AG10803 (cell line): Measurements from ENCODE around the gene ADAM10.

Experiments used
- DNase-seq: peaks from one replicate; pipeline ENCODE4 v3.0.0; 2010; ENCODE audit warnings: low read depth
- H3K4me3 ChIP-seq: 2 replicates; pipeline ENCODE4 v1.5.1; 2011; ENCODE audit warnings: mild to moderate bottlenecking, low read length, control low read depth
- TF ChIP-seq, protein P1 (sequence below): conservative IDR thresholded peaks from 2 replicates; pipeline ENCODE4 v1.5.1; 2011; ENCODE audit warnings: mild to moderate bottlenecking, low read length, control low read depth, inconsistent platforms

The ADAM10 gene, protein sequence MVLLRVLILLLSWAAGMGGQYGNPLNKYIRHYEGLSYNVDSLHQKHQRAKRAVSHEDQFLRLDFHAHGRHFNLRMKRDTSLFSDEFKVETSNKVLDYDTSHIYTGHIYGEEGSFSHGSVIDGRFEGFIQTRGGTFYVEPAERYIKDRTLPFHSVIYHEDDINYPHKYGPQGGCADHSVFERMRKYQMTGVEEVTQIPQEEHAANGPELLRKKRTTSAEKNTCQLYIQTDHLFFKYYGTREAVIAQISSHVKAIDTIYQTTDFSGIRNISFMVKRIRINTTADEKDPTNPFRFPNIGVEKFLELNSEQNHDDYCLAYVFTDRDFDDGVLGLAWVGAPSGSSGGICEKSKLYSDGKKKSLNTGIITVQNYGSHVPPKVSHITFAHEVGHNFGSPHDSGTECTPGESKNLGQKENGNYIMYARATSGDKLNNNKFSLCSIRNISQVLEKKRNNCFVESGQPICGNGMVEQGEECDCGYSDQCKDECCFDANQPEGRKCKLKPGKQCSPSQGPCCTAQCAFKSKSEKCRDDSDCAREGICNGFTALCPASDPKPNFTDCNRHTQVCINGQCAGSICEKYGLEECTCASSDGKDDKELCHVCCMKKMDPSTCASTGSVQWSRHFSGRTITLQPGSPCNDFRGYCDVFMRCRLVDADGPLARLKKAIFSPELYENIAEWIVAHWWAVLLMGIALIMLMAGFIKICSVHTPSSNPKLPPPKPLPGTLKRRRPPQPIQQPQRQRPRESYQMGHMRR

DNA sequence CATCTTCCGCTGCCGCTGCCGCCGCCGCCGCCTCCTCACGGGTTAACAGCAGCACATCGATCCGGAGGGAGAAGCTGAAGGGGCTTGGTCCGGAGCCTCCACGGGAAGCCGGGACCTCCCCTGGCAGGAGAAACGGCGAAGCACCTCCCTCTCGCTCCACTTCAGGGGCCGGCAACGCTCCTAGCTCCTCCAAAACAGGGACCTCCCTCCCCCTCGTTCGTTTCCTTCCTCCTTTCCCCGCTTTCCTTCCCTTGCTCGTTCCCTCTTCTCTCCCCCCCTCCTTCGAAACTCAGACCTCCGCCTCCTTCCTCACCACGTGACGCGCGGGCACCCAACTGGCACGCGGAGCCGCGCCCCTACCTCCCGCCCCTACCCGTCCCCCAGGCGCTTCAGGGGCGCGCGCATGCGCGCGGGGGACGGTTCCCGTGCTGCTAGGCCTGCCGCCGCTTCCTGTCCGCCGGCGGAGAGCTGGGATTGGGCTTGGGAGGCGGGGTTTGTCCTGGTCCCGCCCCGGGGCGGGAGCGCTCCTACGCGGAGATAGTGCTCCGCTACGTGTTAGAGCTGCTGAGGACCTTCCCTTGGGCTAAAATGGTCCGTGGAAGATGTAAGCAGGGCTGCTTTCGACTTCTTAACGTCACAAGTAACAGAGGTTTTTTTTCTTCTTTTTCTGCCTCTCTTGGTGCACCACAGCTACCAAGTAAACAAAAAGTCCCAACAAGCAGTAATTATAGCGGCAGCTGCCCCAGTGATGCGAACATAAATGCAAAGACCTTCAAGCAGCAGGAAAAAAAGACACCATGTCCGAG lies at the start of gene ADAM10:
TSS of gene ADAM10 (minus strand) at position 176 of the 806 bp plus-strand sequence. CDS start at position 3, 173 bp downstream.
- H3K4me3 ChIP-seq = peak within 1 kb of the TSS; percentile 87
- TF ChIP-seq, protein P1, sequence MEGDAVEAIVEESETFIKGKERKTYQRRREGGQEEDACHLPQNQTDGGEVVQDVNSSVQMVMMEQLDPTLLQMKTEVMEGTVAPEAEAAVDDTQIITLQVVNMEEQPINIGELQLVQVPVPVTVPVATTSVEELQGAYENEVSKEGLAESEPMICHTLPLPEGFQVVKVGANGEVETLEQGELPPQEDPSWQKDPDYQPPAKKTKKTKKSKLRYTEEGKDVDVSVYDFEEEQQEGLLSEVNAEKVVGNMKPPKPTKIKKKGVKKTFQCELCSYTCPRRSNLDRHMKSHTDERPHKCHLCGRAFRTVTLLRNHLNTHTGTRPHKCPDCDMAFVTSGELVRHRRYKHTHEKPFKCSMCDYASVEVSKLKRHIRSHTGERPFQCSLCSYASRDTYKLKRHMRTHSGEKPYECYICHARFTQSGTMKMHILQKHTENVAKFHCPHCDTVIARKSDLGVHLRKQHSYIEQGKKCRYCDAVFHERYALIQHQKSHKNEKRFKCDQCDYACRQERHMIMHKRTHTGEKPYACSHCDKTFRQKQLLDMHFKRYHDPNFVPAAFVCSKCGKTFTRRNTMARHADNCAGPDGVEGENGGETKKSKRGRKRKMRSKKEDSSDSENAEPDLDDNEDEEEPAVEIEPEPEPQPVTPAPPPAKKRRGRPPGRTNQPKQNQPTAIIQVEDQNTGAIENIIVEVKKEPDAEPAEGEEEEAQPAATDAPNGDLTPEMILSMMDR = no peak
- DNase-seq = peak; percentile 99

DNA sequence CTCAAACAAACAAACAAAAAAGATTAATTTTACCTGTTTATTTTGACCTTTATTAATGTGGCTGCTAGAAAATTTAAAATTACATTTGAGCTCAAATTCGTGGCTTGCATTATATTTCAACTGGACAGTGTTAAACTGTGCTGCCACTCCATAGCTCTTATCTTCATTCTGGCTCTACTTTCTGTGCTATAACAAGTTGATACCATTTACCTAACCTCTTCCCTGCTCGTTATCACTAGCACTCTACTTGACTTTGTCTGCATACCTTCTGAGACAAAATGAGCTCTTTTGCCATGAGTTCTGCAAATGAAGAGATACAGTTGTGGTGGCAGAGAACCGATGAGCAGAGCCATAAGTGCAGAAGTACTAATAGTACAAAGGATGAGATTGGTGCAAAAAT lies 48.0 kb upstream of the ADAM10 start:
- DNase-seq = no peak
- TF ChIP-seq, protein P1 = no peak
- no peak overlapping the region for H3K4me3 ChIP-seq

DNA sequence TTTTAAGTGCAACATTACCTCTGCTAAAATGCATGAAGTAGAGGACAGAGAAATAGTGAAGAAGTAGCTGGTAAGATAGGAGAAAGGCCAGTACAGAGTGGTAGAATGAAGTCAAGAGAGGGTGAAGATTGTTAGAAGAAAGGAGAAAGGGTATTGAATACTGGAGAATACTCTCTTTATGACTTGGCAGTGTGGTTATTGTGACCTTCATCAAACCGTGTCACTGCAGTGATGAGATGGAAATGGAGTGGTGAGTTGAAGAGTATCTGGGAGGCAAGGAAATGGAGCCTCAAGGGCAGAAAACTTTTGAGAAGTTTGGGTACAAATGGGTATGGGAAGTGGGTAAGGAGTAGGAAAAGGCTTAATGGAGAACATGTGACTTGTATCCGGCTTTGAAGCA lies 46.3 kb upstream of the ADAM10 start:
- no peak overlapping the region for H3K4me3 ChIP-seq
- no peak for DNase-seq
- TF ChIP-seq, protein P1 = no peak

DNA sequence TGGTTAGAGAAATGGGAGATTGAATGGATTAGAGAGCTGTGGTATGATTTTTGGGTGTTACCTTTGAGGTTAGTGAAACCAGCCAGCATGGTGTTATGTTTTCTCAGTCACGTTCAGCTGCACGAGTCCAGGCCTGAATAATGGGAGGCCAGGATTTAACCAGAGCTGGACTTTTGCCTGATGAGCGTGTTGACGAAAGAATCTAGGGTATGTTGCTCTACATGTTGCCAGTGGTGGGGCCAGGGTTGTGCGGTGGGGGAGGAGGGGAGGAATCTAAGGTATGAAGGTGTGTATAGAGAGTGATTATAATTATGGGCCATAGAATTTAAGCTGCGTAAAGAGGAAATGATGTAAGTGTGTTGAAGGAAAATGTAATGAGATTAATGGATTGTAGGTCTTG lies 44.4 kb upstream of the ADAM10 start:
- no peak overlapping the region for H3K4me3 ChIP-seq
- TF ChIP-seq, protein P1 = no peak
- DNase-seq = no peak

DNA sequence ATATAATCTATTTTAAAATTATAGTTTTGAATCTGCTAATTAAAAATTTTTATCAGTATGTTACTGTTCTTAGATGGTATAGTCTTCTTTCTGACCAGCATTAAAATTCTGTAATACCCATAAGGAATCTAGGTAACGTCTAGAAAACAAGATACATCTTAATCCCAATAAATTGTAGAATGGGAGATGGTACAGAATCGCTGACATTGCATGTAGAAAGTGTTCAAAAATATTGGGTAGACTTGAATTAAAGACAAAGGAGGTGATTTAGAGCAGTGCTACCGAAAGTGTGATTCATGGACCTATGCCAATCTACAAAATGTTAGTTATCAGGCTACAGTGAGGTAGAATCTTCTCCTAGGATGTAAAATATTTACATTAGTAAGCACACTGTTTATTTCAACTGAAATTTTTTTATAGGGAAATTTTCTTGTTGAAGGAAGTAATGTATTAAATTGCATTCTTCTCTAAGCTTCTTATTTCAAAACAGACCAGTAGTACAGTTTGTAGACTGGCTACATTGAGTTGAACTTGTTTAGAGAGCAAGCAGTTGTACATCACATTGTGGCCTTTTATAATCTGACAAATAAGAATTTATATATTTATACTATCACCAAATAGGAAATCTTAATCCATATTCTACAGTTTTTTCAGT lies 38.7 kb upstream of the ADAM10 start:
- TF ChIP-seq, protein P1 = no peak
- DNase-seq = no peak
- H3K4me3 ChIP-seq = no peak overlapping the region

DNA sequence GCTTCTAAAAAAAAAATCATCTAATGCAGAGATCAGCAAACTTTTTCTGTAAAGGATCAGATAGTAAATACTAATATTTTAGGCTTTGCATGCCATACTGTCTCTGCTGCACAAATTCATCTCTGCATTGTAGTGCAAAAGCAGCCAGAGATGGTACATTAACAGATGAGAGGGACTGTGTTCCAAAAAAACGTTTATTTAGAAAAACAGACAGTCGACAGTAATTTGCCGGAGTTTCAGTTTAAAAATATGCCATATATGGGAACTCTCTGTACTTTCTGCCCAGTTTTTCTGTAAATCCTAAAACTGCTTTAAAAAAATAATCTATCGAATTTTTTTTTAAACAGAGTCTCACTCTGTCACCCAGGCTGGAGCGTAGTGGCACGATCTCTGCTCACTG lies 35.8 kb upstream of the ADAM10 start:
- no peak overlapping the region for H3K4me3 ChIP-seq
- TF ChIP-seq, protein P1 = no peak
- DNase-seq = no peak
